ENCODE results near the gene HHATL.

Gene HHATL

GRCh38 chr3:42683875-42684598 is 18.6 kb downstream of the HHATL start:
- Histone ChIP-seq H3K4me3 (no peak overlapping the region), H3K36me3 (no peaks in the 10 kb centered on the region), H3K27ac (peak overlapping the region in 6 of 11 experiments; percentile 34 to 77 (median 60); a peak in 11 of 22 replicates), H3K4me2 (peak overlapping the region in 9 of 11 experiments; percentile 11 to 88 (median 49); a peak in 13 of 22 replicates), H4K20me1 (no peaks in the 10 kb centered on the region), H3K4me1 (peaks cover 0 to 39% (median 16%) of the 10 kb centered on the region in 10 experiments; a peak in 16 of 20 replicates), H3K9ac (peak overlapping the region in 3 of 11 experiments; percentile 31 to 50 (median 47); a peak in 1 of 22 replicates), H3K9me3 (replicated peaks in 1 of 11) (peaks cover 0 to 12% (median 4%) of the 10 kb centered on the region in 11 experiments; a peak in 6 of 22 replicates), H3K27me3 (no peaks in the 10 kb centered on the region)
- peak in 6 of 11 experiments; percentile 33 to 75 (median 48); a peak in 6 of 22 replicates for TF ChIP-seq Cebpa-rat (IDR thresholded peaks at IDR 0.05)

- Histone ChIP-seq H3K9me3 (replicated peaks in 1 of 11) (peaks cover 7 to 26% (median 12%) of the 10 kb centered on the region in 11 experiments; a peak in 16 of 22 replicates), H3K4me1 (peaks cover 0 to 39% (median 16%) of the 10 kb centered on the region in 10 experiments; a peak in 15 of 20 replicates), H3K27ac (peak overlapping the region in 5 of 11 experiments; percentile 12 to 77 (median 65); a peak in 5 of 22 replicates), H3K4me3 (no peak overlapping the region), H3K36me3 (no peaks in the 10 kb centered on the region), H3K4me2 (peak overlapping the region in 2 of 11 experiments; percentile 84 to 88; a peak in 5 of 22 replicates), H3K27me3 (no peaks in the 10 kb centered on the region), H4K20me1 (no peaks in the 10 kb centered on the region), H3K9ac (no peak overlapping the region)
- TF ChIP-seq Cebpa-rat (IDR thresholded peaks at IDR 0.05), result no peak
Measured at GRCh38 chr3:42682301-42683070, 20.1 kb downstream of the HHATL start.

GRCh38 chr3:42681361-42682038 is 21.1 kb downstream of the HHATL start:
- peaks cover 8 to 34% (median 20%) of the 10 kb centered on the region in 11 experiments; a peak in 16 of 22 replicates for H3K9me3 ChIP-seq (replicated peaks in 1 of 11)
- H3K4me3 ChIP-seq, result no peak overlapping the region
- no peak overlapping the region for H3K9ac ChIP-seq
- no peak for TF ChIP-seq Cebpa-rat (IDR thresholded peaks at IDR 0.05)
- H3K36me3 ChIP-seq, result no peaks in the 10 kb centered on the region
- H3K4me2 ChIP-seq, result peak overlapping the region in 1 of 11 experiments; percentile 88; a peak in 1 of 22 replicates
- H3K4me1 ChIP-seq, result peaks cover 0 to 39% (median 16%) of the 10 kb centered on the region in 10 experiments; a peak in 15 of 20 replicates
- H4K20me1 ChIP-seq, result no peaks in the 10 kb centered on the region
- H3K27ac ChIP-seq, result no peak overlapping the region
- no peaks in the 10 kb centered on the region for H3K27me3 ChIP-seq

GRCh38 chr3:42680806-42681205 is 21.8 kb downstream of the HHATL start:
- no peak overlapping the region for H3K27ac ChIP-seq
- H3K27me3 ChIP-seq, result no peaks in the 10 kb centered on the region
- H3K9me3 ChIP-seq (replicated peaks in 1 of 11), result peaks cover 12 to 36% (median 25%) of the 10 kb centered on the region in 11 experiments
- no peaks in the 10 kb centered on the region for H4K20me1 ChIP-seq
- no peak overlapping the region for H3K4me3 ChIP-seq
- peaks cover 0 to 39% (median 16%) of the 10 kb centered on the region in 10 experiments; a peak in 15 of 20 replicates for H3K4me1 ChIP-seq
- TF ChIP-seq Cebpa-rat (IDR thresholded peaks at IDR 0.05), result no peak
- peak overlapping the region in 1 of 11 experiments; percentile 13; a peak in 1 of 22 replicates for H3K4me2 ChIP-seq
- no peaks in the 10 kb centered on the region for H3K36me3 ChIP-seq
- H3K9ac ChIP-seq, result no peak overlapping the region

GRCh38 chr3:42680271-42680670 is 22.3 kb downstream of the HHATL start:
- H3K4me3 ChIP-seq, result no peak overlapping the region
- H3K4me2 ChIP-seq, result peak overlapping the region in 1 of 11 experiments; percentile 13; a peak in 1 of 22 replicates
- no peak overlapping the region for H3K9ac ChIP-seq
- no peak for TF ChIP-seq Cebpa-rat (IDR thresholded peaks at IDR 0.05)
- peaks cover 0 to 39% (median 16%) of the 10 kb centered on the region in 10 experiments; a peak in 15 of 20 replicates for H3K4me1 ChIP-seq
- no peaks in the 10 kb centered on the region for H4K20me1 ChIP-seq
- no peak overlapping the region for H3K27ac ChIP-seq
- no peaks in the 10 kb centered on the region for H3K27me3 ChIP-seq
- H3K9me3 ChIP-seq (replicated peaks in 1 of 11), result peaks cover 14 to 40% (median 25%) of the 10 kb centered on the region in 11 experiments
- H3K36me3 ChIP-seq, result no peaks in the 10 kb centered on the region

- Histone ChIP-seq H3K27ac (no peak overlapping the region), H3K4me2 (no peak overlapping the region), H3K36me3 (no peaks in the 10 kb centered on the region), H3K4me3 (no peak overlapping the region), H4K20me1 (no peaks in the 10 kb centered on the region), H3K27me3 (no peaks in the 10 kb centered on the region), H3K9ac (no peak overlapping the region), H3K9me3 (replicated peaks in 1 of 11) (peaks cover 14 to 50% (median 24%) of the 10 kb centered on the region in 11 experiments), H3K4me1 (peaks cover 0 to 26% (median 4%) of the 10 kb centered on the region in 10 experiments; a peak in 13 of 20 replicates)
- no peak for TF ChIP-seq Cebpa-rat (IDR thresholded peaks at IDR 0.05)
Measured at GRCh38 chr3:42678447-42678846, 24.2 kb downstream of the HHATL start.

- no peaks in the 10 kb centered on the region for H4K20me1 ChIP-seq
- TF ChIP-seq Cebpa-rat (IDR thresholded peaks at IDR 0.05), result no peak
- H3K9me3 ChIP-seq (replicated peaks in 1 of 11), result peaks cover 14 to 58% (median 24%) of the 10 kb centered on the region in 11 experiments
- no peak overlapping the region for H3K4me3 ChIP-seq
- H3K4me2 ChIP-seq, result no peak overlapping the region
- H3K9ac ChIP-seq, result no peak overlapping the region
- no peaks in the 10 kb centered on the region for H3K36me3 ChIP-seq
- H3K27ac ChIP-seq, result no peak overlapping the region
- no peaks in the 10 kb centered on the region for H3K27me3 ChIP-seq
- H3K4me1 ChIP-seq, result peaks cover 0 to 29% (median 0%) of the 10 kb centered on the region in 10 experiments; a peak in 6 of 20 replicates
Measured at GRCh38 chr3:42675909-42676308, 26.7 kb downstream of the HHATL start.

GRCh38 chr3:42674146-42674545 is 28.5 kb downstream of the HHATL start:
- Histone ChIP-seq H3K4me2 (no peak overlapping the region), H3K9me3 (replicated peaks in 1 of 11) (peaks cover 15 to 61% (median 28%) of the 10 kb centered on the region in 11 experiments), H3K27me3 (no peaks in the 10 kb centered on the region), H3K4me3 (no peak overlapping the region), H3K9ac (no peak overlapping the region), H4K20me1 (no peaks in the 10 kb centered on the region), H3K36me3 (no peaks in the 10 kb centered on the region), H3K27ac (no peak overlapping the region), H3K4me1 (peaks cover 0 to 24% (median 0%) of the 10 kb centered on the region in 10 experiments; a peak in 6 of 20 replicates)
- TF ChIP-seq Cebpa-rat (IDR thresholded peaks at IDR 0.05), result no peak

Data from BLaER1 treated with 17β-estradiol and CSF1 and Interleukin-3, amounts not matched to agents 10 nM and 100 nM (cell line).